ENCODE results near the gene VAV1.

Gene VAV1

GRCh38 chr19:6734096-6734696 is 38.3 kb upstream of the VAV1 start:
- TF ChIP-seq CTCF (IDR thresholded peaks at IDR 0.05; ENCODE audit: low read depth, low read length) = no peak
- H3K4me3 ChIP-seq (ENCODE audit: low read depth, low read length) = no peak overlapping the region

GRCh38 chr19:6735181-6735911 is 37.2 kb upstream of the VAV1 start:
- H3K4me3 ChIP-seq (ENCODE audit: low read depth, low read length) = no peak overlapping the region; the same call in 1 of the 2 replicates
- TF ChIP-seq CTCF (IDR thresholded peaks at IDR 0.05; ENCODE audit: low read depth, low read length) = no peak

- peak overlapping the region; percentile 93 for H3K4me3 ChIP-seq (ENCODE audit: low read depth, low read length)
- peak; percentile 72 for TF ChIP-seq CTCF (IDR thresholded peaks at IDR 0.05; ENCODE audit: low read depth, low read length)
Observed at GRCh38 chr19:6736169-6736916, 36.2 kb upstream of the VAV1 start.

- no peak for TF ChIP-seq CTCF (IDR thresholded peaks at IDR 0.05; ENCODE audit: low read depth, low read length)
- peak overlapping the region; percentile 93 for H3K4me3 ChIP-seq (ENCODE audit: low read depth, low read length)
Observed at GRCh38 chr19:6736917-6737283, 35.6 kb upstream of the VAV1 start.

- no peak for TF ChIP-seq CTCF (IDR thresholded peaks at IDR 0.05; ENCODE audit: low read depth, low read length)
- H3K4me3 ChIP-seq (ENCODE audit: low read depth, low read length) = peak within 1 kb of the TSS; percentile 93
Observed at GRCh38 chr19:6737284-6737872, 35.1 kb upstream of the VAV1 start, which contains the start of gene GPR108. TSS of gene GPR108 (minus strand) at chr19:6737580. CDS start at chr19:6737576, 4 bp downstream.

- peak; percentile 51 for TF ChIP-seq CTCF (IDR thresholded peaks at IDR 0.05; ENCODE audit: low read depth, low read length)
- H3K4me3 ChIP-seq (ENCODE audit: low read depth, low read length) = no peak overlapping the region
Observed at GRCh38 chr19:6737873-6738786, 34.4 kb upstream of the VAV1 start.

All from WI38 (cell line).